ENCODE data around the gene LYZL1.

LYZL1 gene

GRCh38 chr10:29321656-29322055, 32.8 kb downstream of the LYZL1 start:
- no peaks in the 10 kb centered on the region for H3K36me3 ChIP-seq
- H3K27ac ChIP-seq = no peak overlapping the region
- no peaks in the 10 kb centered on the region for H3K9me3 ChIP-seq (ENCODE audit: severe bottlenecking)
- H3K27me3 ChIP-seq (ENCODE audit: insufficient read depth, low read depth, severe bottlenecking) = no peaks in the 10 kb centered on the region
- no peak for DNase-seq
- H3K4me3 ChIP-seq (ENCODE audit: low read depth, low read length) = no peak overlapping the region
- TF ChIP-seq CTCF (IDR thresholded peaks at IDR 0.05; ENCODE audit: low read depth, low read length) = no peak

GRCh38 chr10:29322918-29323317, 34.0 kb downstream of the LYZL1 start:
- Histone ChIP-seq H3K4me3 (ENCODE audit: low read depth, low read length) (no peak overlapping the region), H3K27ac (no peak overlapping the region), H3K9me3 (ENCODE audit: severe bottlenecking) (no peaks in the 10 kb centered on the region), H3K36me3 (no peaks in the 10 kb centered on the region), H3K27me3 (ENCODE audit: insufficient read depth, low read depth, severe bottlenecking) (no peaks in the 10 kb centered on the region)
- DNase-seq = no peak
- TF ChIP-seq CTCF (IDR thresholded peaks at IDR 0.05; ENCODE audit: low read depth, low read length) = no peak

- no peak for TF ChIP-seq CTCF (IDR thresholded peaks at IDR 0.05; ENCODE audit: low read depth, low read length)
- Histone ChIP-seq H3K27me3 (ENCODE audit: insufficient read depth, low read depth, severe bottlenecking) (no peaks in the 10 kb centered on the region), H3K9me3 (ENCODE audit: severe bottlenecking) (no peaks in the 10 kb centered on the region), H3K4me3 (ENCODE audit: low read depth, low read length) (no peak overlapping the region), H3K36me3 (no peaks in the 10 kb centered on the region), H3K27ac (no peak overlapping the region)
- DNase-seq = no peak
Observed at GRCh38 chr10:29323367-29323766, 34.5 kb downstream of the LYZL1 start.

DNA sequence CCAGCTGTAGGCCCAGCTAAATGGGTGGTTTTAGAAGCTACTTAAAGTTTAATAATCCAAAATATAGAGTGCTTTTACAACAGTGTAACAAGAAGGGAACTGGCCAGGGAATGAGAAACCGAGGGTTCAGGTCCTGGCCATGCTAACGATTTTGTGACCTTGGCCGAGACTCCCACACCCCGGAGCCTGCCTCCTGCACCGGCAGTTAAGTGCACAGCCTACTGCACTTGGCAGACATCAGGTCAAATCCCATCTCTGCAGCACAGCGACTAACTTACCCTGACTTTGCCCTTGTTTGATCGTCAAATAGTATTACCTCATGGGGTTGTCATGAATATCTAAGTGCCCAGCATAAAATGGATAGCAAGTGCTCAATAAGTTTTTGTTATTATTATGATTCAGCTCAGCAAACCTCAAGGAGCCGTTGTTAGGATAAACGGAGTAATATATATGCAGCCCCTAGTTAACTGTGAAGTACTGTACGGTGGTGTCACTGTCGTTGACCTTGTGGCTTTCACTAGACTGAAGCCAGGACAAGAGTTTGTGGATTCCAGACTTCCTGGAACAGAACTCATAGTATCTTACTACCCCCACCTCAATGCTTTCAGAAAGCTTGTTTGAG, 35.5 kb downstream of the LYZL1 start:
- no peaks in the 10 kb centered on the region for H3K9me3 ChIP-seq (ENCODE audit: severe bottlenecking)
- TF ChIP-seq CTCF (IDR thresholded peaks at IDR 0.05; ENCODE audit: low read depth, low read length) = no peak
- H3K27ac ChIP-seq = no peak overlapping the region
- no peak overlapping the region for H3K4me3 ChIP-seq (ENCODE audit: low read depth, low read length)
- H3K36me3 ChIP-seq = no peaks in the 10 kb centered on the region
- no peak for DNase-seq
- H3K27me3 ChIP-seq (ENCODE audit: insufficient read depth, low read depth, severe bottlenecking) = no peaks in the 10 kb centered on the region

- Histone ChIP-seq H3K27ac (no peak overlapping the region), H3K9me3 (ENCODE audit: severe bottlenecking) (no peaks in the 10 kb centered on the region), H3K27me3 (ENCODE audit: insufficient read depth, low read depth, severe bottlenecking) (no peaks in the 10 kb centered on the region), H3K36me3 (no peaks in the 10 kb centered on the region), H3K4me3 (ENCODE audit: low read depth, low read length) (no peak overlapping the region)
- no peak for TF ChIP-seq CTCF (IDR thresholded peaks at IDR 0.05; ENCODE audit: low read depth, low read length)
- no peak for DNase-seq
Observed at GRCh38 chr10:29326299-29326698, 37.4 kb downstream of the LYZL1 start.
